ENCODE results near the gene SLC7A10. TPM values are rescaled to one million over a fixed set of nuclear protein-coding genes. Genes with fewer than 3 reads are reported as not detected.

The SLC7A10 gene
- total RNA-seq, 1 experiment from 2014 or later: 1.1 TPM

GRCh38 chr19:33251526-33252090 lies 26.0 kb upstream of the SLC7A10 start:
- Histone ChIP-seq H3K27me3 (ENCODE audit: control insufficient read depth, insufficient read depth, low read length) (no peaks in the 10 kb centered on the region), H3K9me3 (ENCODE audit: control insufficient read depth, insufficient read depth, low read depth, low read length) (no peaks in the 10 kb centered on the region), H3K4me1 (ENCODE audit: control insufficient read depth, insufficient read depth, low read length) (peaks cover 4% of the 10 kb centered on the region; the same call in 1 of the 2 replicates), H3K27ac (ENCODE audit: low read length) (no peak overlapping the region), H3K36me3 (ENCODE audit: control insufficient read depth, insufficient read depth, low read length) (no peaks in the 10 kb centered on the region), H3K4me3 (ENCODE audit: low read depth in 2 of 2, low read length in 2 of 2) (no peak overlapping the region)
- DNase-seq (ENCODE audit: low read depth, low spot score) (no peak), ATAC-seq (no peak)
- no TSS peak for BruUV-seq (replicated peaks)
- intact Hi-C loops (cut with micrococcal nuclease; ENCODE audit: unreplicated experiment): no loop called here
- in situ Hi-C loops (cut with HindIII; ENCODE audit: low pct_unique_long_range_greater_than_20kb, low sequenced_read_pairs): no loop called here
- POLR2A ChIA-PET: no interaction called here
- TF ChIP-seq CTCF (IDR thresholded peaks at IDR 0.05): no peak
- TF ChIP-seq POLR2AphosphoS5 (IDR thresholded peaks at IDR 0.05; ENCODE audit: low read depth, low read length): no peak
- no peak for TF ChIP-seq TCF7L2 (IDR thresholded peaks at IDR 0.05; ENCODE audit: low read depth, low read length)
- no peak for TF ChIP-seq SIN3A (IDR thresholded peaks at IDR 0.05; ENCODE audit: borderline replicate concordance, insufficient read depth, low read depth, low read length)
- no peak for TF ChIP-seq REST (IDR thresholded peaks at IDR 0.05; ENCODE audit: insufficient read depth in 1 of 2, low read depth in 2 of 2, low read length in 1 of 2)
- CTCF ChIA-PET: no interaction called here

GRCh38 chr19:33251076-33251475 lies 25.4 kb upstream of the SLC7A10 start:
- DNase-seq (ENCODE audit: low read depth, low spot score): no peak
- ATAC-seq: no peak
- no peak for TF ChIP-seq REST (IDR thresholded peaks at IDR 0.05; ENCODE audit: insufficient read depth in 1 of 2, low read depth in 2 of 2, low read length in 1 of 2)
- TF ChIP-seq CTCF (IDR thresholded peaks at IDR 0.05): no peak
- TF ChIP-seq POLR2AphosphoS5 (IDR thresholded peaks at IDR 0.05; ENCODE audit: low read depth, low read length): no peak
- TF ChIP-seq TCF7L2 (IDR thresholded peaks at IDR 0.05; ENCODE audit: low read depth, low read length): no peak
- no peak for TF ChIP-seq SIN3A (IDR thresholded peaks at IDR 0.05; ENCODE audit: borderline replicate concordance, insufficient read depth, low read depth, low read length)
- H3K27me3 ChIP-seq (ENCODE audit: control insufficient read depth, insufficient read depth, low read length): no peaks in the 10 kb centered on the region
- no TSS peak for BruUV-seq (replicated peaks)
- CTCF ChIA-PET: no interaction called here
- H3K9me3 ChIP-seq (ENCODE audit: control insufficient read depth, insufficient read depth, low read depth, low read length): no peaks in the 10 kb centered on the region
- H3K36me3 ChIP-seq (ENCODE audit: control insufficient read depth, insufficient read depth, low read length): no peaks in the 10 kb centered on the region
- POLR2A ChIA-PET: no interaction called here
- intact Hi-C loops (cut with micrococcal nuclease; ENCODE audit: unreplicated experiment) (no loop called here), in situ Hi-C loops (cut with HindIII; ENCODE audit: low pct_unique_long_range_greater_than_20kb, low sequenced_read_pairs) (no loop called here)
- H3K4me1 ChIP-seq (ENCODE audit: control insufficient read depth, insufficient read depth, low read length): peaks cover 4% of the 10 kb centered on the region; the same call in 1 of the 2 replicates
- no peak overlapping the region for H3K4me3 ChIP-seq (ENCODE audit: low read depth in 2 of 2, low read length in 2 of 2)
- H3K27ac ChIP-seq (ENCODE audit: low read length): no peak overlapping the region

All from Panc1 (cell line).